ENCODE results near the gene FAM89B.

DNA sequence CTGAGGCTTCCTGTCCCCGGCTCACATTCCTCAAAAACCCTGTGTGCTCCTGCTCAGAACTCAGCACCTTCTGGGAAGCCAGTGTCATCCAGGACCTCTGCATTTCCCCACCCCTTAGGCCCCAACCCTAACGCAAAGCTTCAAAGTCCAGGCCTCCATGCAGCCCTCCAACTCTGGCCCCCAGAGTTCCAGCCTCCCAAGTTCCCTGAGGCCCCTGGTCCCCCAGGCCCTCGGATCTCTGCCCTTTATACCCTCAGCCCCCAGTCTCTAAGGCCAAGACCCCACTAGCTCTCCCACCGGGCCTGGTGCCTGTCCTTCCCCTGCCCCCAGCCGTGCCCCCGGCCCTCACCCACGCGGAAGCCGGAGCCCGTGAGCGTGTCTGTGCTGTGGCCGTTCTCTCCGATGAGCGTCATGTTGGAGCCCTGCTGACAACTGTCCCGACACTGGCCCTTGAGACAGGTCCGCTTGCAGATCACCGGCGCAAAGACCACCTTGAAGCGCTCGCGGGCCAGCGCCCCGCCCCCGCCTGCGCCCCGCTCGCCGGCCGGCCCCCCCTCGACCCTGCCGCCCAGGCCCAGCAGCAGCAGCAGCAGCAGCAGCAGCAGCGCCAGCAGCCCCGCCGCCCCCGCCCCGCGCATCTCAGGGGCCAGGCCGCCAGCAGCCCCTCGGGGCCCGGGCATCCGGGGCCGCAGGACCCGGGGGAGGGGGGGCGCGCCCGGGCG is 14.9 kb upstream of the FAM89B start:
- TF ChIP-seq CREB1 (IDR thresholded peaks at IDR 0.05; ENCODE audit: low read depth) (no peak), FOXM1 (IDR thresholded peaks at IDR 0.05; ENCODE audit: borderline replicate concordance, low read depth) (no peak), TAF1 (IDR thresholded peaks at IDR 0.05; ENCODE audit: low read depth) (no peak), TEAD4 (IDR thresholded peaks at IDR 0.05) (no peak)
- TF ChIP-seq, protein P1, sequence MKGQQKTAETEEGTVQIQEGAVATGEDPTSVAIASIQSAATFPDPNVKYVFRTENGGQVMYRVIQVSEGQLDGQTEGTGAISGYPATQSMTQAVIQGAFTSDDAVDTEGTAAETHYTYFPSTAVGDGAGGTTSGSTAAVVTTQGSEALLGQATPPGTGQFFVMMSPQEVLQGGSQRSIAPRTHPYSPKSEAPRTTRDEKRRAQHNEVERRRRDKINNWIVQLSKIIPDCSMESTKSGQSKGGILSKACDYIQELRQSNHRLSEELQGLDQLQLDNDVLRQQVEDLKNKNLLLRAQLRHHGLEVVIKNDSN (IDR thresholded peaks at IDR 0.05) = no peak
- TF ChIP-seq, protein P2, sequence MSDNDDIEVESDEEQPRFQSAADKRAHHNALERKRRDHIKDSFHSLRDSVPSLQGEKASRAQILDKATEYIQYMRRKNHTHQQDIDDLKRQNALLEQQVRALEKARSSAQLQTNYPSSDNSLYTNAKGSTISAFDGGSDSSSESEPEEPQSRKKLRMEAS (IDR thresholded peaks at IDR 0.05) = no peak
- TF ChIP-seq, protein P3, sequence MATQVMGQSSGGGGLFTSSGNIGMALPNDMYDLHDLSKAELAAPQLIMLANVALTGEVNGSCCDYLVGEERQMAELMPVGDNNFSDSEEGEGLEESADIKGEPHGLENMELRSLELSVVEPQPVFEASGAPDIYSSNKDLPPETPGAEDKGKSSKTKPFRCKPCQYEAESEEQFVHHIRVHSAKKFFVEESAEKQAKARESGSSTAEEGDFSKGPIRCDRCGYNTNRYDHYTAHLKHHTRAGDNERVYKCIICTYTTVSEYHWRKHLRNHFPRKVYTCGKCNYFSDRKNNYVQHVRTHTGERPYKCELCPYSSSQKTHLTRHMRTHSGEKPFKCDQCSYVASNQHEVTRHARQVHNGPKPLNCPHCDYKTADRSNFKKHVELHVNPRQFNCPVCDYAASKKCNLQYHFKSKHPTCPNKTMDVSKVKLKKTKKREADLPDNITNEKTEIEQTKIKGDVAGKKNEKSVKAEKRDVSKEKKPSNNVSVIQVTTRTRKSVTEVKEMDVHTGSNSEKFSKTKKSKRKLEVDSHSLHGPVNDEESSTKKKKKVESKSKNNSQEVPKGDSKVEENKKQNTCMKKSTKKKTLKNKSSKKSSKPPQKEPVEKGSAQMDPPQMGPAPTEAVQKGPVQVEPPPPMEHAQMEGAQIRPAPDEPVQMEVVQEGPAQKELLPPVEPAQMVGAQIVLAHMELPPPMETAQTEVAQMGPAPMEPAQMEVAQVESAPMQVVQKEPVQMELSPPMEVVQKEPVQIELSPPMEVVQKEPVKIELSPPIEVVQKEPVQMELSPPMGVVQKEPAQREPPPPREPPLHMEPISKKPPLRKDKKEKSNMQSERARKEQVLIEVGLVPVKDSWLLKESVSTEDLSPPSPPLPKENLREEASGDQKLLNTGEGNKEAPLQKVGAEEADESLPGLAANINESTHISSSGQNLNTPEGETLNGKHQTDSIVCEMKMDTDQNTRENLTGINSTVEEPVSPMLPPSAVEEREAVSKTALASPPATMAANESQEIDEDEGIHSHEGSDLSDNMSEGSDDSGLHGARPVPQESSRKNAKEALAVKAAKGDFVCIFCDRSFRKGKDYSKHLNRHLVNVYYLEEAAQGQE (IDR thresholded peaks at IDR 0.05; ENCODE audit: low read depth) = no peak

Data from Ishikawa (cell line).